Activated T-cell treated with anti-CD3 and anti-CD28 coated beads for 48 hours (primary cell): Measurements from ENCODE around the gene TM4SF18.

ENCODE experiments used
- DNase-seq: peaks from one replicate; pipeline ENCODE4 v3.0.0-alpha.2; 2020; ENCODE audit warnings: low read depth

Gene TM4SF18

DNA sequence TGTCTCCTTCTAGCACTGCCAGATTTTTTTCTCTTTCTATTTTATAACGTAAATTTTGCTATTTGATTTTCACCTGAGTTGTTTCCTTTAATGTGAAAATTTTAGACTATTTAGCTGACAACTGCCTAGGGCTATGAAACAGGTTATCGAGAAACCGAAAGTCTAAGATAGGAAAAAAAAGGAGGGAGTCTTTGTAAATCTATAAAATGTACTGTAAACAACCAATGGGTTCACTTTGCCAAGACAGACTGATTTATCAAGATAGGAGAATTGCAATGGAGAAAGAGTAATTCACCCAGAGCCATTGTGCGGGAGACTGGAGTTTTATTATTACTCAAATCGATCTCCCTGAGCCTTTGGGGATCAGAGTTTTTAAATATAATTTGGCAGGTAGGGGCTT lies 50.0 kb downstream of the TM4SF18 start:
- no peak for DNase-seq

DNA sequence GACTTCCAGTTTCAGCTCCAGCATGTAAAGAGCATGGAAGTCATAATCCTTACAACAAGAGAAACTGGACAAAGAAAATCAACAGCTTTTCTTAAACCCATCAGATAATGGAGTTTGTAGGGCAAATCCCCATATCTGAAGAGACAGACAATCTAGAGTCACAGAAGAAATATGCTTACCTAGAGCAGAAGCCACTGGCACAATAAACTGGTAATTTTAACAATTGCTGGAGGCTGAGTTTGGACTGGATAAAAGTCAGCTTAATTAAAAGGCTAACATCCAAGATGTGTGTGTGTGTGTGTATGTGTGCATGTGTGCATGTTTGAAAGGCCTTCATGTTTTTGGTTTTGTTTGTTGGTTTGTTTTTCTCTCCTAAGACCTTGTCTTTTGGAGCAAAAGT lies 50.6 kb downstream of the TM4SF18 start:
- no peak for DNase-seq

DNA sequence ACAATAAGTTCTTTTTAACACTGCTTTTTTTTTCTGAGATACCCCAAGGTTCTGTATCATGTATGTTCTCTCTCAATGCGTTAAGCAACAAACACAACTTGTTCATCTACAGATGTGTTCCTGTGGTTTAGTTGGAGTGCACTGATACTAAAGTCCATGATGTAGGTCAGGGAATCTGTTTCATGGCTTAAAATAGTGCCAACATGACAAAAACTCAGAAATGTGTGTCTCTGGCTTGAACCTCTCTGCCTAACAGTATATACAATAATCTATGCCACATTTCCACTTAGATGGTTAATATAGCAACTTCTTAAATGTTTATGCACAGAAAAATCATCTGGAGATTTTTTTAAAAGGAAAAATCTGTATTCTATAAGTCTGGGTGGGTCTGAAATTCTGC lies 51.1 kb downstream of the TM4SF18 start:
- DNase-seq, result no peak

DNA sequence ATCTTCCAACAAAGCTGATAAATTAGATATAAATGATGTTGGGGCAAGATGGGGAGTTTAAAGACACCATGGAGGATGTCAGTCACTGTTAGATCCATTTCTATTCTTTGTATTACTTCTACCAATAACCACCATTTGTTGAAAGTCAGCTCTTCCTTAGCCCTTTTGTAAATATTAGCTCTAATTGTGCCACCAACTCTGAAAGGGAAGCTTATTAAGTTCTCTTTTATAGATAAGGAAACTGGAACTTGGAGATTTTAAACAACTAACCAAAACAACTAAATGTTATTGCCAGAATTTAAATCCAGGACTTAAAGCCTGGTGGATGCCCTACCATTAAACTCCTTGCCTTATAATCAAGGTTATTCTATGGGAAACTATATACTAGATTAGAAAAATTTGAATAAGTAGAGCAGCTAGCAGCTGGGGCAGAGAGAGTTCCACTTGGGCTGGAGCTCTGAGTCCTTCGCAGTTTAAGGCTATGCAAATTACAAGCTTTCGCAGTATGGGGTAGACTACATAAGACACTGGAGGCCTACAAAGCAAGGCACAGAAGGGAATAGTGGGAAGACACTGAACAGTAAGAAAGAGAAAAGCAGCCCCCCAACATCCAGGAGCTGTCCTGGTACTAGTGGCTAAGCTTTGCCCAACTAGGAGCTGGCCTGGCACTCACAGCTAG lies 52.6 kb downstream of the TM4SF18 start:
- DNase-seq, result no peak

DNA sequence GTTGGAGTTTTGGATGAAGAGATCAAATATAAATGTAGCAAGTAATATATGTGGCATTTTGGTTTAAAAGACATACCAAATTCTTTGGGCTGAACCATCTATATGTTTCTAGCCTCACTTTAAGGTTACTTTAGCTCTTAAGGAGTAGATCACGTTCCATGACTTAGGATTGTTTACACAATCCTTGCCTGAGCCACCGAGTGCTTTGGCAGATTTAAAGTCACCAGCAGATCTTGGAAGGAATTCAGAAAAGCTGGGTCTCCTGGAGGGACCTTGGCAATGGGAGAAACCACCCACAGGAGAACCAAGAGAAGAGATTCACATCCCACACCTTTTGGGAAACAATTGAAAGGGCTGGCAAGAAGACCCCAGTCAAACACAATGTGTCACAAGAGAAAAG lies 54.5 kb downstream of the TM4SF18 start:
- DNase-seq, result no peak

DNA sequence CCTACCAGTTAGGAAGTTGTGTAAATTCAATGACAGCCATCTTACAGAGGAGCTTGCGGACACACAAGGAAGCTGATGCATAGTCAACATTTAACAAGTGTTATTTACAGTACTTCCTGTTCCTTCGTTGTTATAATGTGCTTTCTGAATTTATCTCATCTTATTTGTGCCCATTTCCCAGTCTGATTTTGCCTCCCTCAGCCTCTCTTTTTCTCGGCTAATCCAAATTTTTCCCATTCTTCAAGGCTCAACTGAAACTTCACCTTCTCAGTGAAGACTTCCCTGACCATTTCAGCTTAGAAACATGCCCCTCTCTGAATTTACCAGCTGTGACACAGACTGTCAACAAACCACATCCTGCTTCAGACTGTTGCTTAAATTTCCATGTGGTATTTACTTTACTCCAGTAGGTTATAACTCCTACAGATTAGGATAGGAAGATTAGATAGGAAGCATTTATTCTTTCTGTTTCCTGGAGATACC lies 56.1 kb downstream of the TM4SF18 start:
- DNase-seq, result no peak

DNA sequence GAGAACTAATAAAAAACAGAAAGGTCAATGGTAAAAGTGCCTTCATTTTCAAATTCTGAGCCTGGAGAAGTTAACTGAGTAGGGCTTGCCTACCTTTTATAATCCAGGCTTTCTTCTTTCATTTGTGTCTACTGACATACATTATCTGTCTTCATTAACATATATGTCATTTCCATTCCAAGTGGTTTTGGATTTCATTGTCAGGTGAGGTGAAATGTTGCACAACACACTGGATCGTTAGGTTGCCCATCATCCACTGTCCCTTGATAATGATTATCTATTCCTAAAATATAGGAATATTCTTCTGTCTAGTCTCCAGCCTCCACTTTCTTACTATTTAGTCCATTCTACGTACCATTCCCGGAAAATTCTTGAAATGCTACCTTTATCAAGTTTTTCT lies 56.8 kb downstream of the TM4SF18 start:
- no peak for DNase-seq

DNA sequence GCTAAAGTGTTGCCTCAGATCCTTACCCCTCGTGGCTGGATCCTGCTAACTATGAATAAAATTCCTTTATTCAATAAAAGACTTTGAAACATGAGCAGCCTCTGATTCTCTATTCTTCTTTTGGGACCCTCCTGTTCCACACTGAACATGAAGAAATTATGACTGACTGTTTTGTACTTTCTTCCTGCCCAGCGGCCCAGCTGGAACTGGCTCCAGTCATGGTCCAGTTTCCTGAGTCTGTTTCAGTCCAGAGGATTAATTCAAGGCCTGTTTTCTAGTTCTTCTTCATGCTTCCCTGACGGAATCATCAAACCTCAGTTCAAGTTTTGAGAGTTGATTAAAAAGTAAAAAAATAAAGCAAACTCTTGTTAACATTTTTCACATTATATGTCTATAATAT lies 59.2 kb downstream of the TM4SF18 start:
- no peak for DNase-seq

DNA sequence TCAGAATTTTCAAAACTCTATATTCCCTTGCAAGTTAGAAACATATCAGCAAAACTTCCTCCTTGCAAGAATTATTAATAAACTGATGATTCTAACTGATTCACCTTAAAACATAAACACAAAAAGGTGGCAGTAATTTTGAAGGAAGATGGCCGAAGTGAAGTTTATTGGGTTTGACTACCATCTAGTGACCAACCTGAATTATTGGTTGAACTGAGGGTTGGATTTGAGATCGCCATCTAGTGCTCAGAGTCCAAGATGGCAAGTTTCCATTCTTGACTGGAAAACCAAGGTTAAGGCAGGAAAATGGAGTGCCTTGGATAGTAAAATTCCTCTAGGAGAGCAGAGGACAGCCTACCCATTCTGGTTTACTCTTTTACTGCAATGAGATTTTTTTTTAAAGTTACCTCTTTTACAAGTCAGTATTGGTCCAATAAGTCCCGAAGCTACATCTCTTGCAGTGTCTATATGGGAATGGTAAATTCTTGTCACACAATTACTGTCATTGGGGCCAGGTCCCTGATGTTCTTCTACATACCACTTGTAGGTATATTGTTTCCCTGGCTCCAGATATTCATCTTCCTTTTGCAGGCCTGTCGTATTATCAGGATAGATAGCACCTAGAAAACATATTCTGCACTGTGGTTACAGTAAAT lies 60.2 kb downstream of the TM4SF18 start:
- DNase-seq, result no peak

DNA sequence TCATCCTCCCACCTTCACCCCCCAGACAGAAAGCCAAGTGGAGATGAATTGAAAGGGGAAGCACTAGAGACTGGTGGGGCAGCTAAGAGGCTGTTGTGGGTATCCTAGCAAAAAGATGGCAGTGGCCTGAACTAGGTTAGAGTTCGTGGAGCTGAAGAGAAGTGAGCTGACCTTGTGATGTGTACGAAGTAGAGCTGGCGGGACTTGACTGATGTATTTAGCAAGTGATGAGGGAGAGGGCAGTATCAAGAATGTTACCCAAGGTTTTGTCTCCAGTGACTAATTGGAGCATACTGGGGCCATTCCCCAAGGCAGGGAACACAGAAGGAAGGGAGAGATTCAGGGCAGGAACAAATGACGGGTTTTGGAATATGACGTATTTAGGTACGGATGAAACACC lies 61.8 kb downstream of the TM4SF18 start:
- DNase-seq, result no peak

DNA sequence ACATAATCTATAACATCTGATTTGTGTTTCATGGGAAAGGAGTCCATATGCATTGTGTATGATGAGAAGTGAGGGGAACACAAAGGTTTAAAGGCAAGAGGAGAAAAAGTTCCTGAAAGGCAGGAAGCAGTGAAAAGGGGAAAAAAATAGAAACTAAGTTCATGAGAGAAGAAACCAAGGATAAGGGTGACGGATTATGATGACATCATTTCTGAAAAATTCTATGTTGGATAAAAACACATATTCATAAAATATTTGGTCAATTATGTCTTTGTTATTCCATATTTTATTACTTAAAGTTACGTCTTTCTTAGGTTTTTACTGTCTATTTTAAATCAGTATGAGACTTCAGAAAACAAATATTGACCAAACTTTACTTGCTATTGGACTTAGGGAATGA lies 63.3 kb downstream of the TM4SF18 start:
- no peak for DNase-seq

DNA sequence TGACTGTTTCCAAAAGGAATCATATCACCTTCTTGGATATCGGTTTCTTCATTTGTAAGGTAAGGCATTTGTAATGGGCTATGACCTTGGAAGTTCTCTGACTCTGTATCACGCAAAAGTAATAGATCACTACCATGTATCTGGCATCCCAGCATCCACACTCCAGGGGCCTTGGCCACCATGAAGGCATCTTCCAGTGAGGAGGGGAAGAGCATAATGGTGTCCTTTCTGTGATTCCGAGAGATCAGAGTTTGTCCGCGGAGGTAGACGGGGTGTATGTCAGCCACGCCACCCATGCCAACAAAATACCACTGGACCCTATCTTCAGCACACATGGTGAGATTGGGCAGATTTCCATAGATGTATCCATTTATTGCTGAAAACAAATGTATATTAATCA lies 63.7 kb downstream of the TM4SF18 start:
- DNase-seq, result no peak
